Panc1 (cell line): ENCODE results near the gene HMGCLL1. TPM values are rescaled to one million over a fixed set of nuclear protein-coding genes. Genes with fewer than 3 reads are reported as not detected.

Source experiments
- ATAC-seq: fragments of 200-7000 bp; cut with Tn5 transposase; 2 replicates; pipeline ENCODE4 v1.9.1; 2020; ENCODE audit warnings: mild to moderate bottlenecking, moderate library complexity
- BruUV-seq: library from RNA; stranded (reverse); fragments of 400-500 nt; replicated peaks from 2 replicates; lab custom pipeline; 2021; lab: Mats Ljungman, UMichigan
- CTCF ChIA-PET: fragments of 300-600 bp; sonication (Branson Sonifier 250); formaldehyde crosslinking; loops from one replicate; lab custom pipeline; 2022; ENCODE audit warnings: antibody characterized with exemption; lab: Charles Lee
- POLR2A ChIA-PET: fragments of 300-600 bp; sonication (Branson Sonifier 250); formaldehyde crosslinking; loops from one replicate; lab custom pipeline; 2022; ENCODE audit warnings: antibody characterized with exemption; lab: Charles Lee
- DNase-seq: peaks from one replicate; pipeline ENCODE4 v3.0.0-alpha.2; 2010; ENCODE audit warnings: low read depth, low spot score
- H3K27ac ChIP-seq: 2 replicates; pipeline ENCODE4 v1.5.1; 2011; ENCODE audit warnings: mild to moderate bottlenecking, low read length, inconsistent platforms
- H3K27me3 ChIP-seq: fragments of 200-500 bp; sonication (Bioruptor generic); 2 replicates; pipeline ENCODE4 v1.6.0; 2014; ENCODE audit warnings: low read length, inconsistent platforms; ENCODE audit not compliant: control insufficient read depth, insufficient read depth
- H3K36me3 ChIP-seq: fragments of 200-500 bp; sonication (Bioruptor generic); 2 replicates; pipeline ENCODE4 v1.5.1; 2014; ENCODE audit warnings: inconsistent platforms, mild to moderate bottlenecking, low read length, moderate library complexity; ENCODE audit not compliant: control insufficient read depth, insufficient read depth
- H3K4me1 ChIP-seq: 2 replicates; pipeline ENCODE4 v1.5.1; 2011; ENCODE audit warnings: inconsistent platforms, mild to moderate bottlenecking, low read length, moderate library complexity; ENCODE audit not compliant: control insufficient read depth, insufficient read depth
- H3K4me3 ChIP-seq, 2 experiments: 2 replicates each; pipeline ENCODE4 v1.5.1; 2011 to 2012; ENCODE audit warnings: low read depth in 2 of 2, low read length in 2 of 2, mild to moderate bottlenecking in 2 of 2, inconsistent platforms in 1 of 2, moderate library complexity in 1 of 2
- H3K9me3 ChIP-seq: fragments of 200-500 bp; sonication (Bioruptor generic); 2 replicates; pipeline ENCODE4 v1.5.1; 2014; ENCODE audit warnings: low read depth, mild to moderate bottlenecking, inconsistent platforms, low read length, moderate library complexity; ENCODE audit not compliant: control insufficient read depth, insufficient read depth
- POLR2AphosphoS5 ChIP-seq: IDR thresholded peaks from 2 replicates; pipeline ENCODE4 v1.6.1; 2012; ENCODE audit warnings: mild to moderate bottlenecking, low read depth, low read length, moderate library complexity
- REST ChIP-seq, 2 experiments: IDR thresholded peaks; 2 replicates each; pipeline ENCODE4 v1.6.1; 2011 to 2012; ENCODE audit warnings: low read depth in 2 of 2, control low read depth in 1 of 2, low read length in 1 of 2, mild to moderate bottlenecking in 1 of 2, moderate library complexity in 1 of 2; ENCODE audit not compliant: insufficient read depth in 1 of 2
- SIN3A ChIP-seq: IDR thresholded peaks from 2 replicates; pipeline ENCODE4 v1.6.1; 2012; ENCODE audit warnings: low read depth, mild to moderate bottlenecking, low read length, moderate library complexity, borderline replicate concordance; ENCODE audit not compliant: insufficient read depth
- TCF7L2 ChIP-seq: IDR thresholded peaks from 2 replicates; pipeline ENCODE4 v1.6.1; 2011; ENCODE audit warnings: mild to moderate bottlenecking, low read depth, low read length, inconsistent platforms
- in situ Hi-C: cut with HindIII; loops from 2 replicates; pipeline ENCODE4 v1.10.0; 2016; ENCODE audit warnings: low sequenced_read_pairs, low pct_unique_long_range_greater_than_20kb
- intact Hi-C: fragments of 100-400 bp; cut with micrococcal nuclease; formaldehyde crosslinking; loops from one replicate; pipeline ENCODE4 v1.10.0; 2022; ENCODE audit not compliant: unreplicated experiment
- total RNA-seq: library from RNA; stranded (reverse); gene quantifications from one replicate; pipeline ENCODE4 v1.2.1, GENCODE V29; 2021; ENCODE audit not compliant: unreplicated experiment
- TF ChIP-seq, protein P1 (sequence below): fragments of 450-650 bp; IDR thresholded peaks from 2 replicates; pipeline ENCODE4 v1.5.1; 2017; ENCODE audit warnings: mild to moderate bottlenecking

The HMGCLL1 gene
- total RNA-seq, 1 experiment from 2014 or later: not detected

GRCh38 chr6:55516736-55517135, 62.3 kb downstream of the HMGCLL1 start:
- Histone ChIP-seq H3K27ac (no peak overlapping the region), H3K4me3 (no peak overlapping the region), H3K9me3 (no peaks in the 10 kb centered on the region), H3K4me1 (no peaks in the 10 kb centered on the region), H3K27me3 (no peaks in the 10 kb centered on the region), H3K36me3 (no peaks in the 10 kb centered on the region)
- no peak for ATAC-seq
- no peak for DNase-seq
- no peak for TF ChIP-seq TCF7L2
- TF ChIP-seq, protein P1, sequence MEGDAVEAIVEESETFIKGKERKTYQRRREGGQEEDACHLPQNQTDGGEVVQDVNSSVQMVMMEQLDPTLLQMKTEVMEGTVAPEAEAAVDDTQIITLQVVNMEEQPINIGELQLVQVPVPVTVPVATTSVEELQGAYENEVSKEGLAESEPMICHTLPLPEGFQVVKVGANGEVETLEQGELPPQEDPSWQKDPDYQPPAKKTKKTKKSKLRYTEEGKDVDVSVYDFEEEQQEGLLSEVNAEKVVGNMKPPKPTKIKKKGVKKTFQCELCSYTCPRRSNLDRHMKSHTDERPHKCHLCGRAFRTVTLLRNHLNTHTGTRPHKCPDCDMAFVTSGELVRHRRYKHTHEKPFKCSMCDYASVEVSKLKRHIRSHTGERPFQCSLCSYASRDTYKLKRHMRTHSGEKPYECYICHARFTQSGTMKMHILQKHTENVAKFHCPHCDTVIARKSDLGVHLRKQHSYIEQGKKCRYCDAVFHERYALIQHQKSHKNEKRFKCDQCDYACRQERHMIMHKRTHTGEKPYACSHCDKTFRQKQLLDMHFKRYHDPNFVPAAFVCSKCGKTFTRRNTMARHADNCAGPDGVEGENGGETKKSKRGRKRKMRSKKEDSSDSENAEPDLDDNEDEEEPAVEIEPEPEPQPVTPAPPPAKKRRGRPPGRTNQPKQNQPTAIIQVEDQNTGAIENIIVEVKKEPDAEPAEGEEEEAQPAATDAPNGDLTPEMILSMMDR: no peak
- TF ChIP-seq POLR2AphosphoS5: no peak
- TF ChIP-seq SIN3A: no peak
- no peak for TF ChIP-seq REST (IDR thresholded peaks at IDR 0.05; ENCODE audit: insufficient read depth in 1 of 2, low read depth in 2 of 2, low read length in 1 of 2)
- no TSS peak for BruUV-seq
- ChIA-PET CTCF (no interaction called here), POLR2A (no interaction called here)
- in situ Hi-C loops (no loop called here), intact Hi-C loops (no loop called here)

- Histone ChIP-seq H3K9me3 (no peaks in the 10 kb centered on the region), H3K27ac (no peak overlapping the region), H3K4me3 (no peak overlapping the region), H3K27me3 (no peaks in the 10 kb centered on the region), H3K4me1 (no peaks in the 10 kb centered on the region), H3K36me3 (no peaks in the 10 kb centered on the region)
- intact Hi-C loops (no loop called here), in situ Hi-C loops (no loop called here)
- TF ChIP-seq, protein P1: peak; percentile 25; the same call in 1 of the 2 replicates
- no peak for TF ChIP-seq TCF7L2
- BruUV-seq: no TSS peak
- CTCF ChIA-PET: no interaction called here
- POLR2A ChIA-PET: no interaction called here
- ATAC-seq (no peak), DNase-seq (no peak)
Observed at GRCh38 chr6:55512904-55513303, 66.1 kb downstream of the HMGCLL1 start.
